SIG-M5 (cell line): Measurements from ENCODE around the gene C20orf173.
"Not testable (repeated sequence)": the region's sequence is repeated elsewhere in the genome, so short reads cannot be mapped to it uniquely, and the experiment has no call there.

Experiments
- DNase-seq: peaks from one replicate; lab custom pipeline; 2025; lab: John Stamatoyannopoulos, UW

C20orf173 gene

GRCh38 chr20:35529552-35529951 lies at the start of gene C20orf173:
Gene C20orf173 (minus strand): TSS chr20:35529652. CDS start chr20:35529373, 279 bp downstream.
- no peak for DNase-seq

- DNase-seq = no peak
These were observed 49.7 kb upstream of the C20orf173 start for GRCh38 chr20:35579196-35579595.

GRCh38 chr20:35578469-35578868 lies 49.0 kb upstream of the C20orf173 start:
- no peak for DNase-seq

- no peak for DNase-seq
These were observed 47.4 kb upstream of the C20orf173 start for GRCh38 chr20:35576816-35577215.

- DNase-seq = no peak
These were observed 46.5 kb upstream of the C20orf173 start for GRCh38 chr20:35575958-35576357.

- DNase-seq = no peak
These were observed 43.4 kb upstream of the C20orf173 start for GRCh38 chr20:35572838-35573237.

- DNase-seq = no peak
These were observed 42.1 kb upstream of the C20orf173 start for GRCh38 chr20:35571555-35571954.

- DNase-seq = no peak
These were observed 39.2 kb upstream of the C20orf173 start for GRCh38 chr20:35568645-35569044.

- no peak for DNase-seq
These were observed 35.5 kb upstream of the C20orf173 start for GRCh38 chr20:35564905-35565304.

- no peak for DNase-seq
These were observed 34.4 kb upstream of the C20orf173 start for GRCh38 chr20:35563834-35564233.

- DNase-seq = no peak
These were observed 33.2 kb upstream of the C20orf173 start for GRCh38 chr20:35562541-35563110.

- no peak for DNase-seq
These were observed 32.2 kb upstream of the C20orf173 start for GRCh38 chr20:35561671-35562070.

- DNase-seq = no peak
These were observed 31.8 kb upstream of the C20orf173 start for GRCh38 chr20:35561268-35561667.

- no peak for DNase-seq
These were observed 31.1 kb upstream of the C20orf173 start for GRCh38 chr20:35560541-35560940.

GRCh38 chr20:35560105-35560511 lies 30.7 kb upstream of the C20orf173 start:
- no peak for DNase-seq

- DNase-seq = no peak
These were observed 29.7 kb upstream of the C20orf173 start for GRCh38 chr20:35559042-35559693.

- no peak for DNase-seq
These were observed 29.0 kb upstream of the C20orf173 start for GRCh38 chr20:35558451-35558850.

- DNase-seq = no peak
These were observed 27.4 kb upstream of the C20orf173 start for GRCh38 chr20:35556871-35557270.

- no peak for DNase-seq
These were observed 26.6 kb upstream of the C20orf173 start for GRCh38 chr20:35555951-35556645.

GRCh38 chr20:35555461-35555860 lies 26.0 kb upstream of the C20orf173 start:
- not testable (repeated sequence) for DNase-seq

GRCh38 chr20:35552914-35553313 lies 23.5 kb upstream of the C20orf173 start:
- DNase-seq = no peak

- no peak for DNase-seq
These were observed 22.1 kb upstream of the C20orf173 start for GRCh38 chr20:35551503-35551902.

GRCh38 chr20:35547329-35547728 lies 17.9 kb upstream of the C20orf173 start:
- no peak for DNase-seq
